Measurements from ENCODE around the gene SPRN. TPM values are rescaled to one million over a fixed set of nuclear protein-coding genes. Genes with fewer than 3 reads are reported as not detected.

Gene SPRN
- total RNA-seq, 1 experiment from 2014 or later, result not detected

DNA sequence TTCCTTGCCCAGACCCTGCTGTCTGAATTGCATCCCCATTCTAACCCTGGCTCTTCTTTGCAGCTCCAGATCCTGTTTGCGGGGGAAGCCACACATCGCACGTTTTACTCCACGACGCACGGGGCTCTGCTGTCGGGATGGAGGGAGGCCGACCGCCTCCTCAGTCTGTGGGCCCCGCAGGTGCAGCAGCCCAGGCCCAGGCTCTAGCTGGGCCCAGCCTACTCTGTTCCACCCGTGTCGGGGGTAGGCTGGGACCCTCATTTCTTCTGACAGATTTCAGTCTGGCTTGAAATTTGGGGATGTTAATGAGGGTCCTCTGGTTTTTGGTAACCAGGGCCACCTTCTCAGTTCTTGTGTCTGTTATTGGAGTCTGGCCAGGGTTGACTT is 33.2 kb downstream of the SPRN start:
- TF ChIP-seq, protein P1, sequence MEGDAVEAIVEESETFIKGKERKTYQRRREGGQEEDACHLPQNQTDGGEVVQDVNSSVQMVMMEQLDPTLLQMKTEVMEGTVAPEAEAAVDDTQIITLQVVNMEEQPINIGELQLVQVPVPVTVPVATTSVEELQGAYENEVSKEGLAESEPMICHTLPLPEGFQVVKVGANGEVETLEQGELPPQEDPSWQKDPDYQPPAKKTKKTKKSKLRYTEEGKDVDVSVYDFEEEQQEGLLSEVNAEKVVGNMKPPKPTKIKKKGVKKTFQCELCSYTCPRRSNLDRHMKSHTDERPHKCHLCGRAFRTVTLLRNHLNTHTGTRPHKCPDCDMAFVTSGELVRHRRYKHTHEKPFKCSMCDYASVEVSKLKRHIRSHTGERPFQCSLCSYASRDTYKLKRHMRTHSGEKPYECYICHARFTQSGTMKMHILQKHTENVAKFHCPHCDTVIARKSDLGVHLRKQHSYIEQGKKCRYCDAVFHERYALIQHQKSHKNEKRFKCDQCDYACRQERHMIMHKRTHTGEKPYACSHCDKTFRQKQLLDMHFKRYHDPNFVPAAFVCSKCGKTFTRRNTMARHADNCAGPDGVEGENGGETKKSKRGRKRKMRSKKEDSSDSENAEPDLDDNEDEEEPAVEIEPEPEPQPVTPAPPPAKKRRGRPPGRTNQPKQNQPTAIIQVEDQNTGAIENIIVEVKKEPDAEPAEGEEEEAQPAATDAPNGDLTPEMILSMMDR (conservative IDR thresholded peaks at IDR 0.05), result no peak
- TF ChIP-seq EZH2 (IDR thresholded peaks at IDR 0.05; ENCODE audit: low read depth), result no peak
- Histone ChIP-seq H2AFZ (no peak overlapping the region), H3K4me1 (replicated peaks; ENCODE audit: insufficient read depth) (peaks cover 7% of the 10 kb centered on the region; the same call in 1 of the 2 replicates), H3F3A (ENCODE audit: insufficient read depth, low read depth) (peaks cover 15% of the 10 kb centered on the region; the same call in 1 of the 2 replicates), H3K79me2 (ENCODE audit: low read depth) (peaks cover 20% of the 10 kb centered on the region), H3K27ac (no peak overlapping the region), H3K36me3 (ENCODE audit: low read depth) (no peaks in the 10 kb centered on the region), H3K9me3 (ENCODE audit: insufficient read depth, low read depth) (no peaks in the 10 kb centered on the region), H3K4me3 (no peak overlapping the region), H3K4me2 (no peak overlapping the region), H3K9me2 (ENCODE audit: insufficient read depth) (no peaks in the 10 kb centered on the region), H4K20me1 (ENCODE audit: insufficient read depth) (no peaks in the 10 kb centered on the region), H3K27me3 (ENCODE audit: insufficient read depth, low read depth) (no peaks in the 10 kb centered on the region)
- POLR2A ChIA-PET (ENCODE audit: unreplicated experiment), result no interaction called here
- no peak for DNase-seq
- intact Hi-C loops (cut with micrococcal nuclease; ENCODE audit: unreplicated experiment), result loop anchor here (10.0 kb wide), 1 partner anchor 66 kb away; no protein-coding TSS in a partner anchor
- CTCF ChIA-PET, result no interaction called here
- BruUV-seq (replicated peaks), result no TSS peak

DNA sequence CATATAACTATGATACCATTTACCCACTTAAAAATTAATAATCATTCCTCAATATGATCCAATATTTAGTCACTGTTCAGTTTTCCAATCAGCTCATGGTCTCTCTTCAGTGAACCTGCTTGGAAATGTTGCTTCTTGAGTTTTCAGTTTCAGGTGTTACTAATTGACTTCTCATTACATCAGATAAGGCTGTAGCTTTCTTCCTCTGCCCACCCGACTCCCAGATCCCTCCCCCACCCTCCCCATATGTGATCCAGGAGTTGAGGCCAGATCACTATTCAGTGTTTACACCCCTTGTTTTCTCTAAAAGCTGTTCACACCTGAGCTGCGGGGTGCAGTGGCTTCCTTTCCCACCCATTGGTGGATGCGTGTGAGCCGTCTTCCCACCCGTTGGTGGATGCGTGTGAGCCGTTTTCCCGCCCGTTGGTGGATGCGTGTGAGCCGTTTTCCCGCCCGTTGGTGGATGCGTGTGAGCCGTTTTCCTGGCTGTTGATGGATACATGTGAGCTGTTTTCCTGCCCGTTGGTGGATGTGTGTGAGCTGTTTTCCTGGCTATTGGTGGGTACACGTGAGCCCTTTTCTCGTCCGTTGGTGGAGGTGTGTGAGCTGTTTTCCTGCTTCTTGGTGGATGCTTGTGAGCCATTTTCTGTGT is 33.7 kb downstream of the SPRN start:
- H3K9me3 ChIP-seq (ENCODE audit: insufficient read depth, low read depth), result no peaks in the 10 kb centered on the region
- CTCF ChIA-PET, result no interaction called here
- DNase-seq, result no peak
- H3F3A ChIP-seq (ENCODE audit: insufficient read depth, low read depth), result peaks cover 15% of the 10 kb centered on the region; the same call in 1 of the 2 replicates
- no peak overlapping the region for H3K27ac ChIP-seq
- TF ChIP-seq, protein P1 (conservative IDR thresholded peaks at IDR 0.05), result no peak
- no peak for TF ChIP-seq EZH2 (IDR thresholded peaks at IDR 0.05; ENCODE audit: low read depth)
- H3K4me3 ChIP-seq, result no peak overlapping the region
- POLR2A ChIA-PET (ENCODE audit: unreplicated experiment), result no interaction called here
- no peaks in the 10 kb centered on the region for H3K9me2 ChIP-seq (ENCODE audit: insufficient read depth)
- H3K79me2 ChIP-seq (ENCODE audit: low read depth), result peaks cover 14% of the 10 kb centered on the region
- H3K36me3 ChIP-seq (ENCODE audit: low read depth), result no peaks in the 10 kb centered on the region
- no peak overlapping the region for H3K4me2 ChIP-seq
- no TSS peak for BruUV-seq (replicated peaks)
- no peaks in the 10 kb centered on the region for H3K27me3 ChIP-seq (ENCODE audit: insufficient read depth, low read depth)
- H4K20me1 ChIP-seq (ENCODE audit: insufficient read depth), result no peaks in the 10 kb centered on the region
- intact Hi-C loops (cut with micrococcal nuclease; ENCODE audit: unreplicated experiment), result loop anchor here (10.0 kb wide), 1 partner anchor 66 kb away; no protein-coding TSS in a partner anchor
- peaks cover 7% of the 10 kb centered on the region; the same call in 1 of the 2 replicates for H3K4me1 ChIP-seq (replicated peaks; ENCODE audit: insufficient read depth)
- no peak overlapping the region for H2AFZ ChIP-seq

DNA sequence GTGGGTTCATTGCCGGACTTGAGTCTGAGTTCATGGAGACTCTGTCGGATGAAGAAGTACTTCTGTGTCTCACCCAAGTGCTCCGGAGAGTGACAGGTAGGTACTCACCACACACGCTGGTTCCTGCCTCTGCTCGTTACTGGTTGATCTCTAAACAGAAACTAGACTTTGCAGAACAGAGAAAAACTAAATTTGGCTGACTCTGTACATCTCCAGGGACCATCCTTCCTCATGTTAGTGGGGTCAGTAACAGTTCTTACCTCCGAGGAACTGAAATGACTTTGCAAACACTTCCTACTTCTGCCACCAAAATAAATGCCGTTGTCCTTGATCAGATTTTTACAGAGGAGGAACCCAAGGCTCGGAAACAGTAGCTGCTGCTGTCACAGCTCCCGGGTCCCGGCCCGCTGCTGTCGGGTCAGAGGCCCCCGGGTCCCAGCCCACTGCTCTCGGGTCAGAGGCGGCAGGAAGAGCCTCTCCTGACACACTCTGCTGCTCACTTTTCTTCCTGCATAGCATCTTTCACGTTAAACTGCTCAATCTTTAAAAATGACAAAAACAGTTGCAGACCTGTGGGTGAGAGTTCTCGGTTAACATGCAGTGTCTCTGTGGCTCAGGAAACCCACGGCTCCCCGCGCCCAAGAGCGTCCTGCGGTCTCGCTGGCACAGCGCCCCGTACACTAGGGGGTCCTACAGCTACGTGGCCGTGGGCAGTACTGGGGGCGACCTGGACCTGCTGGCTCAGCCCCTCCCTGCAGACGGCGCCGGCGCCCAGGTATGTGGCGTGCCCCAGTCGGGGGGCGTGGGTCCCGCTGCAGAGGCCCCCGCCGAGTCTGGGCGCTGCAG is 35.2 kb downstream of the SPRN start:
- TF ChIP-seq, protein P1 (conservative IDR thresholded peaks at IDR 0.05), result no peak
- no peak for TF ChIP-seq EZH2 (IDR thresholded peaks at IDR 0.05; ENCODE audit: low read depth)
- intact Hi-C loops (cut with micrococcal nuclease; ENCODE audit: unreplicated experiment), result no loop called here
- no peaks in the 10 kb centered on the region for H3K79me2 ChIP-seq (ENCODE audit: low read depth)
- no peaks in the 10 kb centered on the region for H4K20me1 ChIP-seq (ENCODE audit: insufficient read depth)
- no peak overlapping the region for H3K4me2 ChIP-seq
- no TSS peak for BruUV-seq (replicated peaks)
- H3K4me1 ChIP-seq (replicated peaks; ENCODE audit: insufficient read depth), result peaks cover 4% of the 10 kb centered on the region; the same call in 1 of the 2 replicates
- CTCF ChIA-PET, result interaction anchor here (0.6 kb wide), 1 partner anchor 50 kb away, joined by 3 read pairs; no protein-coding TSS in a partner anchor
- DNase-seq, result no peak
- no peaks in the 10 kb centered on the region for H3K9me2 ChIP-seq (ENCODE audit: insufficient read depth)
- POLR2A ChIA-PET (ENCODE audit: unreplicated experiment), result no interaction called here
- no peak overlapping the region for H3K4me3 ChIP-seq
- H3F3A ChIP-seq (ENCODE audit: insufficient read depth, low read depth), result peaks cover 15% of the 10 kb centered on the region; the same call in 1 of the 2 replicates
- no peaks in the 10 kb centered on the region for H3K9me3 ChIP-seq (ENCODE audit: insufficient read depth, low read depth)
- no peaks in the 10 kb centered on the region for H3K36me3 ChIP-seq (ENCODE audit: low read depth)
- no peak overlapping the region for H2AFZ ChIP-seq
- H3K27ac ChIP-seq, result no peak overlapping the region
- no peaks in the 10 kb centered on the region for H3K27me3 ChIP-seq (ENCODE audit: insufficient read depth, low read depth)

Data from PC-9 (cell line).